Kasumi-1 (cell line): ENCODE results near the gene SPN.
"Not testable (repeated sequence)": the region's sequence is repeated elsewhere in the genome, so short reads cannot be mapped to it uniquely, and the experiment has no call there.

ENCODE experiments used
- DNase-seq, 2 experiments: peaks; one replicate each; lab custom pipeline; 2025; lab: John Stamatoyannopoulos, UW

Gene SPN

GRCh38 chr16:29701214-29701555 is 38.1 kb downstream of the SPN start:
- DNase-seq, result no peak

- DNase-seq, result no peak
These were observed 39.2 kb downstream of the SPN start for GRCh38 chr16:29702269-29702668.

GRCh38 chr16:29705030-29705429 is 42.0 kb downstream of the SPN start:
- no peak for DNase-seq

- not testable (repeated sequence) for DNase-seq
These were observed 44.1 kb downstream of the SPN start for GRCh38 chr16:29707160-29707559.

GRCh38 chr16:29708917-29709600 is 46.0 kb downstream of the SPN start:
- DNase-seq, result no peak

- not testable (repeated sequence) for DNase-seq
These were observed 46.6 kb downstream of the SPN start for GRCh38 chr16:29709657-29710056.

GRCh38 chr16:29710227-29711219 is 47.5 kb downstream of the SPN start:
- DNase-seq, result peak; percentile 26 to 41

- DNase-seq, result no peak
These were observed 49.8 kb downstream of the SPN start for GRCh38 chr16:29712809-29713208.

GRCh38 chr16:29714396-29714795 is 51.3 kb downstream of the SPN start:
- DNase-seq, result no peak

- DNase-seq, result no peak
These were observed 51.9 kb downstream of the SPN start for GRCh38 chr16:29714972-29715371.

- no peak for DNase-seq
These were observed 54.1 kb downstream of the SPN start for GRCh38 chr16:29717113-29717512.

- DNase-seq, result no peak
These were observed 56.0 kb downstream of the SPN start for GRCh38 chr16:29719063-29719462.
